Cardiac septum (tissue), 1 donor: ENCODE measurements around the gene NKAIN2. TPM values are rescaled to one million over a fixed set of nuclear protein-coding genes. Genes with fewer than 3 reads are reported as not detected.
A peak's percentile ranks its signal among the peaks of the same experiment; 100 is the strongest.
"Not testable (repeated sequence)": the region's sequence is repeated elsewhere in the genome, so short reads cannot be mapped to it uniquely, and the experiment has no call there.

ENCODE experiments used
- DNase-seq: peaks from one replicate; pipeline ENCODE4 v3.0.0-alpha.2; 2020; ENCODE audit warnings: low spot score
- intact Hi-C: fragments of 100-400 bp; cut with DNase I; formaldehyde crosslinking; loops from one replicate; pipeline ENCODE4 v1.14.0; 2022
- total RNA-seq: library from RNA; stranded (reverse); fragmentation: NEBNext Ultra II Directional; extraction: Animal tissue kit (Norgen Biotek cat#: 25700); gene quantifications from one replicate; pipeline ENCODE4 v1.2.1, GENCODE V29; 2021
- donor health status: DM: no; HTN: no; CAD: no.

NKAIN2 gene
- total RNA-seq, 1 donor from 2014 or later = 0.30 TPM

GRCh38 chr6:123940551-123940950 lies 136.9 kb downstream of the NKAIN2 start:
- DNase-seq = no peak
- intact Hi-C loops = no loop called here

- DNase-seq = no peak
- intact Hi-C loops = no loop called here
Observed at GRCh38 chr6:123941855-123942254, 138.2 kb downstream of the NKAIN2 start.

- intact Hi-C loops = no loop called here
- no peak for DNase-seq
Observed at GRCh38 chr6:123945386-123945785, 141.7 kb downstream of the NKAIN2 start.

- intact Hi-C loops = no loop called here
- peak; percentile 71 for DNase-seq
Observed at GRCh38 chr6:123953920-123954319, 150.3 kb downstream of the NKAIN2 start.

- intact Hi-C loops = no loop called here
Observed at GRCh38 chr6:123956492-123957139, 153.0 kb downstream of the NKAIN2 start.

GRCh38 chr6:123962508-123962907 lies 158.8 kb downstream of the NKAIN2 start:
- intact Hi-C loops = no loop called here
- DNase-seq = no peak

More at GRCh38 chr6:123956492-123957139, 153.0 kb downstream of the NKAIN2 start:
- no peak for DNase-seq

- DNase-seq = no peak
- intact Hi-C loops = loop anchor here (5.0 kb wide), 1 partner anchor 164 kb away; the partner anchor contains the start of gene NKAIN2
Observed at GRCh38 chr6:123965894-123966293, 162.2 kb downstream of the NKAIN2 start.

- no peak for DNase-seq
- intact Hi-C loops = loop anchor here (5.0 kb wide), 1 partner anchor 164 kb away; the partner anchor contains the start of gene NKAIN2
Observed at GRCh38 chr6:123966618-123967017, 163.0 kb downstream of the NKAIN2 start.

GRCh38 chr6:123967905-123968304 lies 164.2 kb downstream of the NKAIN2 start:
- intact Hi-C loops = loop anchor here (5.0 kb wide), 1 partner anchor 166 kb away; the partner anchor contains the start of gene NKAIN2
- no peak for DNase-seq

- intact Hi-C loops = no loop called here
- no peak for DNase-seq
Observed at GRCh38 chr6:123972600-123973294, 169.1 kb downstream of the NKAIN2 start.

GRCh38 chr6:123980311-123980710 lies 176.6 kb downstream of the NKAIN2 start:
- intact Hi-C loops = no loop called here
- no peak for DNase-seq

- intact Hi-C loops = no loop called here
Observed at GRCh38 chr6:123986938-123987337, 183.3 kb downstream of the NKAIN2 start.

GRCh38 chr6:123989918-123990317 lies 186.3 kb downstream of the NKAIN2 start:
- DNase-seq, intact Hi-C loops: not testable (repeated sequence)

More at GRCh38 chr6:123986938-123987337, 183.3 kb downstream of the NKAIN2 start:
- DNase-seq = no peak

- no peak for DNase-seq
- intact Hi-C loops = no loop called here
Observed at GRCh38 chr6:123990376-123990775, 186.7 kb downstream of the NKAIN2 start.

GRCh38 chr6:123994168-123994567 lies 190.5 kb downstream of the NKAIN2 start:
- intact Hi-C loops = no loop called here
- no peak for DNase-seq

- intact Hi-C loops = no loop called here
Observed at GRCh38 chr6:123994891-123995635, 191.4 kb downstream of the NKAIN2 start.

GRCh38 chr6:123997223-123997622 lies 193.6 kb downstream of the NKAIN2 start:
- DNase-seq = no peak
- intact Hi-C loops = no loop called here

More at GRCh38 chr6:123994891-123995635, 191.4 kb downstream of the NKAIN2 start:
- no peak for DNase-seq

- DNase-seq = no peak
- intact Hi-C loops = no loop called here
Observed at GRCh38 chr6:124002377-124003081, 198.9 kb downstream of the NKAIN2 start.

- DNase-seq = no peak
- intact Hi-C loops = no loop called here
Observed at GRCh38 chr6:124007266-124007665, 203.6 kb downstream of the NKAIN2 start.
